OCI-LY7 (cell line): ENCODE measurements around the gene GRHL1. TPM values are rescaled to one million over a fixed set of nuclear protein-coding genes. Genes with fewer than 3 reads are reported as not detected.
"Not testable (repeated sequence)": the region's sequence is repeated elsewhere in the genome, so short reads cannot be mapped to it uniquely, and the experiment has no call there.

Experiments used
- BruUV-seq: library from RNA; stranded (reverse); fragments of 400-500 nt; replicated peaks from 2 replicates; lab custom pipeline; 2021; lab: Mats Ljungman, UMichigan
- CTCF ChIA-PET: fragments of 300-600 bp; sonication (Branson Sonifier 250); formaldehyde crosslinking; loops from one replicate; lab custom pipeline; 2022; ENCODE audit warnings: antibody characterized with exemption; ENCODE audit not compliant: unreplicated experiment; lab: Charles Lee
- POLR2A ChIA-PET: fragments of 300-600 bp; sonication (Branson Sonifier 250); formaldehyde crosslinking; loops from one replicate; lab custom pipeline; 2022; ENCODE audit warnings: antibody characterized with exemption; lab: Charles Lee
- DNase-seq: peaks from one replicate; pipeline ENCODE4 v3.0.0-alpha.2; 2015; ENCODE audit warnings: low spot score
- H2AFZ ChIP-seq: fragments of 200-600 bp; sonication (generic), shearing (Covaris generic); 2 replicates; pipeline ENCODE4 v1.6.1; 2014; ENCODE audit warnings: mild to moderate bottlenecking, antibody characterized with exemption, low read length, moderate library complexity
- H3K27ac ChIP-seq: fragments of 200-600 bp; sonication (generic); 2 replicates; pipeline ENCODE4 v1.5.1; 2014; ENCODE audit warnings: mixed run types, low read depth, mild to moderate bottlenecking, moderate library complexity, low read length, inconsistent platforms; ENCODE audit not compliant: poor library complexity, severe bottlenecking
- H3K36me3 ChIP-seq: fragments of 200-600 bp; sonication (generic); 2 replicates; pipeline ENCODE4 v1.6.1; 2014; ENCODE audit warnings: mild to moderate bottlenecking, antibody characterized with exemption, low read length, moderate library complexity, mixed read lengths; ENCODE audit not compliant: insufficient read depth
- H3K4me1 ChIP-seq: fragments of 200-600 bp; sonication (generic); 2 replicates; pipeline ENCODE4 v1.5.1; 2014; ENCODE audit warnings: mild to moderate bottlenecking, low read length; ENCODE audit not compliant: insufficient read depth, poor library complexity, severe bottlenecking
- H3K4me2 ChIP-seq: fragments of 200-600 bp; sonication (generic); 2 replicates; pipeline ENCODE4 v1.6.1; 2014; ENCODE audit warnings: mild to moderate bottlenecking, low read length
- H3K4me3 ChIP-seq: fragments of 200-600 bp; sonication (generic); 2 replicates; pipeline ENCODE4 v1.5.1; 2014; ENCODE audit warnings: mild to moderate bottlenecking, low read depth, low read length; ENCODE audit not compliant: poor library complexity, severe bottlenecking
- H3K79me2 ChIP-seq: fragments of 200-600 bp; sonication (generic); 2 replicates; pipeline ENCODE4 v1.6.1; 2016; ENCODE audit warnings: low read depth, mild to moderate bottlenecking, low read length, moderate library complexity, mixed read lengths; ENCODE audit not compliant: insufficient read depth
- H3K9me2 ChIP-seq: fragments of 200-600 bp; sonication (generic); 2 replicates; pipeline ENCODE4 v1.6.1; 2016; ENCODE audit warnings: mild to moderate bottlenecking, low read length, mixed read lengths; ENCODE audit not compliant: insufficient read depth
- H3K9me3 ChIP-seq: fragments of 200-600 bp; sonication (generic); 2 replicates; pipeline ENCODE4 v1.6.1; 2014; ENCODE audit warnings: mild to moderate bottlenecking, mixed run types, low read length, mixed read lengths
- H4K20me1 ChIP-seq: fragments of 200-600 bp; sonication (generic); 2 replicates; pipeline ENCODE4 v1.6.1; 2014; ENCODE audit warnings: mild to moderate bottlenecking, antibody characterized with exemption, low read length, moderate library complexity, mixed read lengths; ENCODE audit not compliant: insufficient read depth
- CTCF ChIP-seq: fragments of 200-600 bp; sonication (generic); conservative IDR thresholded peaks from 2 replicates; pipeline ENCODE4 v1.5.1; 2014; ENCODE audit warnings: mild to moderate bottlenecking, antibody characterized with exemption, low read length, moderate library complexity, mixed read lengths
- EZH2phosphoT487 ChIP-seq: fragments of 200-600 bp; sonication (generic); IDR thresholded peaks from 2 replicates; pipeline ENCODE4 v1.6.1; 2018; ENCODE audit warnings: low read depth, borderline replicate concordance, mild to moderate bottlenecking, mixed run types, antibody characterized with exemption, low read length, moderate library complexity, mixed read lengths
- intact Hi-C: fragments of 100-400 bp; cut with micrococcal nuclease; formaldehyde crosslinking; loops from one replicate; pipeline ENCODE4 v1.10.0; 2022; ENCODE audit not compliant: unreplicated experiment
- total RNA-seq, 2 experiments: library from RNA; depleted of rRNA in 1 of 2; stranded (reverse); fragments of >200 nt in 1 of 2; shearing (Covaris generic) in 1 of 2; gene quantifications; 2 replicates each; pipeline ENCODE4 v1.2.3, GENCODE V29; 2014 to 2022

The GRHL1 gene
- total RNA-seq, 2 experiments from 2014 or later = 0.19 to 2.5 TPM

GRCh38 chr2:9918275-9918674, 33.2 kb upstream of the GRHL1 start:
- ChIA-PET POLR2A (no interaction called here), CTCF (no interaction called here)
- DNase-seq = no peak
- BruUV-seq = no TSS peak
- Histone ChIP-seq H3K79me2 (no peaks in the 10 kb centered on the region), H2AFZ (no peak overlapping the region), H3K27ac (no peak overlapping the region), H3K4me3 (no peak overlapping the region), H3K9me2 (no peaks in the 10 kb centered on the region), H3K36me3 (peaks cover 58% of the 10 kb centered on the region), H3K4me1 (no peaks in the 10 kb centered on the region), H3K9me3 (no peaks in the 10 kb centered on the region), H4K20me1 (no peaks in the 10 kb centered on the region), H3K4me2 (no peak overlapping the region)
- intact Hi-C loops = no loop called here
- TF ChIP-seq EZH2phosphoT487 (no peak), CTCF (no peak)

- no peak overlapping the region for H3K4me2 ChIP-seq
- no peak overlapping the region for H2AFZ ChIP-seq
- no peaks in the 10 kb centered on the region for H4K20me1 ChIP-seq
- no peaks in the 10 kb centered on the region for H3K4me1 ChIP-seq
- POLR2A ChIA-PET = no interaction called here
- DNase-seq = no peak
- H3K79me2 ChIP-seq = no peaks in the 10 kb centered on the region
- no TSS peak for BruUV-seq
- CTCF ChIA-PET = interaction anchor here (0.5 kb wide), 1 partner anchor 102 kb away, joined by 3 read pairs; no protein-coding TSS in a partner anchor
- no peaks in the 10 kb centered on the region for H3K9me2 ChIP-seq
- H3K9me3 ChIP-seq = no peaks in the 10 kb centered on the region
- intact Hi-C loops = no loop called here
- H3K4me3 ChIP-seq = no peak overlapping the region
- H3K36me3 ChIP-seq = peaks cover 46% of the 10 kb centered on the region
- no peak overlapping the region for H3K27ac ChIP-seq
- TF ChIP-seq CTCF (no peak), EZH2phosphoT487 (no peak)
Observed at GRCh38 chr2:9919512-9919911, 32.0 kb upstream of the GRHL1 start.

- DNase-seq, intact Hi-C loops, H3K36me3 ChIP-seq, H3K9me2 ChIP-seq, H3K4me2 ChIP-seq, BruUV-seq, POLR2A ChIA-PET, H3K9me3 ChIP-seq, H3K4me1 ChIP-seq, H3K27ac ChIP-seq, H4K20me1 ChIP-seq, H3K4me3 ChIP-seq, H2AFZ ChIP-seq, CTCF ChIA-PET, H3K79me2 ChIP-seq: not testable (repeated sequence)
Observed at GRCh38 chr2:9927020-9927419, 24.5 kb upstream of the GRHL1 start.
